D721Med (cell line): Measurements from ENCODE around the gene LMF1.

Experiments
- DNase-seq: peaks from one replicate; pipeline ENCODE4 v3.0.0; 2011; ENCODE audit warnings: low spot score; ENCODE audit not compliant: insufficient read length
- FAIRE-seq: peaks from 2 replicates; lab custom pipeline; 2011; peaks lifted over from hg19 to GRCh38; lab: Jason Lieb, UNC
- TF ChIP-seq, protein P1 (sequence below): IDR thresholded peaks from 2 replicates; pipeline ENCODE4 v1.5.1; 2012; ENCODE audit warnings: mild to moderate bottlenecking, control low read depth; ENCODE audit not compliant: insufficient read depth; ENCODE audit errors: missing control alignments

Gene LMF1

GRCh38 chr16:876523-877241 lies 94.1 kb downstream of the LMF1 start:
- no peak for FAIRE-seq
- TF ChIP-seq, protein P1, sequence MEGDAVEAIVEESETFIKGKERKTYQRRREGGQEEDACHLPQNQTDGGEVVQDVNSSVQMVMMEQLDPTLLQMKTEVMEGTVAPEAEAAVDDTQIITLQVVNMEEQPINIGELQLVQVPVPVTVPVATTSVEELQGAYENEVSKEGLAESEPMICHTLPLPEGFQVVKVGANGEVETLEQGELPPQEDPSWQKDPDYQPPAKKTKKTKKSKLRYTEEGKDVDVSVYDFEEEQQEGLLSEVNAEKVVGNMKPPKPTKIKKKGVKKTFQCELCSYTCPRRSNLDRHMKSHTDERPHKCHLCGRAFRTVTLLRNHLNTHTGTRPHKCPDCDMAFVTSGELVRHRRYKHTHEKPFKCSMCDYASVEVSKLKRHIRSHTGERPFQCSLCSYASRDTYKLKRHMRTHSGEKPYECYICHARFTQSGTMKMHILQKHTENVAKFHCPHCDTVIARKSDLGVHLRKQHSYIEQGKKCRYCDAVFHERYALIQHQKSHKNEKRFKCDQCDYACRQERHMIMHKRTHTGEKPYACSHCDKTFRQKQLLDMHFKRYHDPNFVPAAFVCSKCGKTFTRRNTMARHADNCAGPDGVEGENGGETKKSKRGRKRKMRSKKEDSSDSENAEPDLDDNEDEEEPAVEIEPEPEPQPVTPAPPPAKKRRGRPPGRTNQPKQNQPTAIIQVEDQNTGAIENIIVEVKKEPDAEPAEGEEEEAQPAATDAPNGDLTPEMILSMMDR = no peak
- no peak for DNase-seq

- no peak for DNase-seq
- no peak for FAIRE-seq
Measured at GRCh38 chr16:876041-876335, 94.8 kb downstream of the LMF1 start.

DNA sequence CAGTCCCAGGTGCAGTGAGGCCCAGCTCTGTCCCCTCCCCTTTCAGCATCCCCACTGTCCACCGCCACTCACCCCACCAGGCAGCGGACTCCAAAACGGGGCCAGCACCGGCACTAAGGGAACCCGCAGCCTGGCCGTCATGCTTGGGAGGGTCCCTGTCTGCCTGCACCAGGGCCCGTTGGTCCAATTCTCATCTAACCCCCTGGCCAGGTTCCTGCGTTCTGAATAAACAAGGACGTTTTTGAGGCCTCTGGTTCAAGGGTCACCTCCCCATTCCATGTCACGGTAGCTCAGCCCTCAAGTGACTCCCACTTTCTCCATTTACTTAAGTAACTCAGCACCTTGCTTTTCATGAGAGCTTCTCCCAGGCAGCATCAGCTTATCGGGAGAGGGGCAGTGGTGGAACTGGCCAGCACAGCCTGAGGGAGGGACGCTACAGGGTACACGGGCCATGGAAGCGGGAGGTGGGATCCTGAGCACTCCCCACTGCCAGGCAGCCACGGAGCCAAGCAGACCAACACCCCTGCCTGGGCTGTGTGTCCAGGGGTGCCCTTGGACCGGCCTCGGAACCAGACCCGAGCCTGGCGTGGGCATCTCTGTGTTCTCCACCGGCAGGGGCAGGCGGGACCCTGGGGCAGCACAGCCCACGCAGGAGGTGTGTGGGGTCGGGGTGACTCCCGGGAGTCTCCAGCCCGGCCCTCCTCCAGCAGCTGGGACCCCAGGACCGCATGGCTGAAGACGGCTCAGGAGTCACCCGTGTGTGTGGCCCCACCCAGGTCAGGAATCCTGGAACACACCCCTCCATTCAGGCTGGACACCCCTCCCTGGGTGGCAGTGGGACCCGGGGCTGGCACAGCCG lies 95.4 kb downstream of the LMF1 start:
- no peak for FAIRE-seq
- TF ChIP-seq, protein P1 = no peak
- no peak for DNase-seq

More at GRCh38 chr16:876041-876335, 94.8 kb downstream of the LMF1 start:
- TF ChIP-seq, protein P1 = no peak

- FAIRE-seq = no peak
- DNase-seq = no peak
- TF ChIP-seq, protein P1 = no peak
Measured at GRCh38 chr16:874366-875181, 96.2 kb downstream of the LMF1 start.

- TF ChIP-seq, protein P1 = no peak
- FAIRE-seq = no peak
- DNase-seq = no peak
Measured at GRCh38 chr16:873889-874288, 96.9 kb downstream of the LMF1 start.

GRCh38 chr16:873243-873661 lies 97.5 kb downstream of the LMF1 start:
- DNase-seq (no peak), FAIRE-seq (no peak)
- TF ChIP-seq, protein P1 = no peak
